Head of caudate nucleus (tissue), 42 donors: Measurements from ENCODE around the gene ATF4.

Source experiments
- DNase-seq, 42 donors: peaks; one replicate each; pipeline versions ENCODE4 v3.0.0 to v3.0.0-alpha.2; 2020 to 2021; ENCODE audit warnings: mixed read lengths in 7 of 42
- intact Hi-C: fragments of 100-400 bp; cut with DNase I; formaldehyde crosslinking; loops from one replicate; pipeline ENCODE4 v1.15.0; 2022

ATF4 gene

GRCh38 chr22:39535831-39536449 lies 15.6 kb downstream of the ATF4 start:
- intact Hi-C loops: loop anchor here (5.0 kb wide), 2 partner anchors 486 to 501 kb away; no protein-coding TSS in a partner anchor
- no peak for DNase-seq

- no peak for DNase-seq
- intact Hi-C loops: loop anchor here (5.0 kb wide), 2 partner anchors 486 to 501 kb away; no protein-coding TSS in a partner anchor
Measured at GRCh38 chr22:39536711-39537110, 16.3 kb downstream of the ATF4 start.

- intact Hi-C loops: loop anchor here (5.0 kb wide), 2 partner anchors 484 to 499 kb away; no protein-coding TSS in a partner anchor
- DNase-seq: no peak
Measured at GRCh38 chr22:39537975-39538374, 17.6 kb downstream of the ATF4 start.

GRCh38 chr22:39543095-39543494 lies 22.7 kb downstream of the ATF4 start:
- no peak for DNase-seq
- intact Hi-C loops: no loop called here

DNA sequence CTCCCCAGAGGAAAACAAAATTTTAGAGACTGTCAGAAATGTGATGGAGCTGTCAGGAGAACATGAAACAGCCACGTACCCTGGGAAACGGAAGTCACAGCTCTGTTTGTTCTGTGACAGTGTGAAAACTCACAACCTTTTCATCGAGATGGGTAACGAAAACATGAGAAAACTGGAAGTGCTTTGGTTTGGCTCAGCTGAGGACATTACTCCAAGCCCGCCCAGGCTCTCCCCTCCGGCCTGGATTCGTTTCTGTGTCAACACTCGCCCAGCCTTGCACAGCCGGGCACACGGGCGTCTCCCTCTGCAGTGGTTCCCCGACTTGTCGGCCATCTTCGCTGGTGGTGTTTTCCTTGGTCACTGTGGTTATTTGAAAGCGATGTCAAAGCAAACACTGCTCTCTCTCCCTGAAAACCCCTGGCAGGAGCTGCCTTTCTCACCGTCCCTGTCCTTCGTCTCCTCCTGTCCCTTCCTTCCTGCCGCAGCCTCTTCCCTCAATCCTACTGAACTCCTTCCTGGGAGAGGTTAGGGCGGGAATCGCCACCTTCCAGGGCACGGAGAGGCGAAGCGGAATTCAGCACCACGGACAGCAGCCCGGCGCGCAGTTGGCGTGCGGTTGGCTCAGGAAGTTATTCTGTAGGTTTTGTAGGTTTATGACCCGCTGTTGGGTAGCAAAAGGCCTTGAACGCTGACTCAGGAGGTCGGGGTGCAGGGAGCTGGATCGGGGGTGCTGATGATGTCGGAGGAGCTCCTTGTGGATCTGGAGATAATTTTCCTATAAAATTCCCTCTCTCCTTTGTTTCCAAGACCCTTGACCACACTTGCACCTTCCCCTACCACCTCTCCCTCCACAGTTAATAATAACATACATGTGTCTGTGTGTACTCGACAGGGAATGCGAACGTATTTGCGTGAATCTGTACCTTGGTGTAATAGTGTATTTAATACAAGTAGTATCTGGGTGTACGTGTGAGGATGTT lies 25.3 kb downstream of the ATF4 start:
- intact Hi-C loops: no loop called here
- DNase-seq: peak in 4 of 42 donors; percentile 37 to 50 (median 40)

DNA sequence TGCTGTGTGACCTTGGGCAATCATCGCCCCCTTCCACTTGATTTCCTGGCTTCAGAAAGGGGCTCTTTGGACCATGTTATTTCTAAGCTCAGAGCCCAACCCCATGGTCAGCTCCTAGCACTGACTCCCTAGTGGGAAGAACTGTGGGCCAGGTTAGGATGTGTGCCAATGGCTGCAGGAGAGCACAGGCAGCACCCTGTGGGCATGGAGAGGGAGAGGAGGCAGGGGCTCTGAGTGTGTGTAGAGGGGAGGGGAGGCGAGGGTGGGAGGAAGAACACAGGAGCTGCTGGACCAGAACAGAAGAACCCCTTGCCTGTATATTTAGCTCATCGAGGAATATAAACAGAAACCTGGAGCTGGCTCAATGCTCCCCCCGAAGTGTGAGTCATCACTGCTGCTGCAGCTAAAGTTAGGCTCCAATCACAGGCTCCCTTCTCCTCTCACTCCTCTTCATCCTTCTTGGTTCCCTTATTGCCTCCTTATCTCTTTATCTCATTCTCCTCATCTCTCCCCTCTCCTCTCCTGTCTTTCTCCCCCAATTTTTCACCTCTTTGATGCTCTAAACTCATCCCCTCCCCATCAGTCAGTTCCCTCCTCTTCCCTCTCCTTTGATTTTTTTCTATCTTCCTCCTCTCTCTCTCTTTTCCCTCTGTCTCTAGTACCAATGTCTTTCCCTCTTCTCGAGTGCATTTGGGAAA lies 26.7 kb downstream of the ATF4 start:
- intact Hi-C loops: no loop called here
- peak in 35 of 42 donors; percentile 21 to 92 (median 70) for DNase-seq

- intact Hi-C loops: no loop called here
- no peak for DNase-seq
Measured at GRCh38 chr22:39547587-39547947, 27.2 kb downstream of the ATF4 start.

DNA sequence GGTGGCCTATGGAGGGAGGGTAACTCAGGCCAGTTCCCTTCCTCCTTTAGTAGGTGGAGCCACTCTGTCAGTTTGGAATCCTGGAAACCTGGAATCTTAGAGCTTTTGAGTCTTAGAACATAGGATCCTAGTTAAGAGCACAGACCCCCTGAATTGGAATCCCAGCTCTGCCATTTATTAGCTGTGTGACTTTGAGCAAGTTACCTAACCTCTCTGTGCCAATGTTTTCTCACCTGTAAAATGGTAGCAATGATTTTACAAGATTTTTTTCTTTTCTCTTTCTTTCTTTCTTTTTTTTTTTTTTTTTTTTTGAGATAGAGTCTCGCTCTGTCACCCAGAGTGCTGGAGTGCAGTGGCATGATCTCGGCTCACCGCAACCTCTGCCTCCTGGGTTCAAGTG lies 33.1 kb downstream of the ATF4 start:
- intact Hi-C loops: no loop called here

DNA sequence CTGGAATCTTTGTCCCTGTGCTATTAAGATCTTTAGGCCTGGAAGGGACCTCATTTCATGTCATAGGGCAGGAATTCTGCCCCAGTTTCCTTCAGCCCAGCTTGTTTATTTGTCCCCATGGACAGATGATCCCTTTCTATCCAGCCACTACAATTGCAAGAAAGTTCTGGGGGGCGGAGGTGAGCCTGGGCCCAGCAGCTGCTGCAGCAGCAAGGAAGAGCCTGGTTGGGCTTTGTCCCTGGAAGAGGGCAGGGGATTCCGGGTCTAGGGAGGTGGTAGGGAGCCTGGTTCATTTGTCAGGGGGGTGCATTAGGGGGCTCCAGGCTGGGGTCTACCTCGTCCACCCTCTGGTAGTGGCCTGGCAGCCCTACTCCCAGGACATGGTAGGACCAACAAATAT lies 33.8 kb downstream of the ATF4 start:
- intact Hi-C loops: no loop called here
- DNase-seq: no peak

More for the DNA sequence above, 33.1 kb downstream of the ATF4 start:
- DNase-seq: no peak

DNA sequence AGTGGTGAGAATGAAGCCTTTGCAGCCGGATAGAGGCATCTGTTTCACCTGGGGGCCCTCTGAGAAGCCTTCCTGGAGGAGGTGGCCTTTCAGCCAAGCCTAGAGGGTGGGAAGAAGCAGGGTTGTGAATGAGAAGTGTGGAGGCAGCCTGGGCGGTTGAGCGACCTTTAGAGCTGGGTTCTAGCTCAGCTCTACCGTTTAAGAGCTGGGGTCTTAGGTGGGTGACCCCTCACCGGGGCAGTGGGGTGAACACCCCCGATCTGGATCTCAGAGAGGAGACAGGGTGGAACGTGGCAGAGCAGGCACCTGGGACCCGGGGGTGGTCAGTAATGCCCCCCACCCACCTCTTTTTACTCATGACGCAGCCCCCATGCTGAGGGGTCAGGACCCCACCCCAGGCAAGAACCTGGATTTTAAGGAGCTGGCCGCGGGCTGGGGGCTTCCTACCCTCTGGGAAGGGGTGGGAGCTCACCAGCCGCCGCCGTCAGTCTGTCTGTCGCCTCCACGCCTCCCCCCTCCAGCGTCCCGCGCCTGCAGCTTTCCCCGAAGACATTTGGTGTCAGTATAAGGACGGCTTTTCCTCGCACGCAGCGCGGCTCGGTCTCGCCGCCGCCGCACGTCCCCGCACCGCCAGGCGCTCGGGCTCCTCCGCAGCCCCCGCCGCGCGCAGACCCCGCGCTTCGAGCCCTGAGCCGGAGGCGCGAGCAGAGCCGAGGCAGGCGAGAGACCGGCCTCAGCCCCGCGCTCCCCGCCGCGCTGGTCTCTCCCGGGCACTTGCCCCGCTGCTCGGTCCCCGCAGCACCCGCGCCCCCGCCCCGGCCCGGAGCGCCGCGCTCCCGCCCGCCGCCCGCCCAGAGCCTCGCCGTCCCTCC lies 36.8 kb downstream of the ATF4 start:
- intact Hi-C loops: no loop called here
- DNase-seq: peak; percentile 29 to 85 (median 66)

DNA sequence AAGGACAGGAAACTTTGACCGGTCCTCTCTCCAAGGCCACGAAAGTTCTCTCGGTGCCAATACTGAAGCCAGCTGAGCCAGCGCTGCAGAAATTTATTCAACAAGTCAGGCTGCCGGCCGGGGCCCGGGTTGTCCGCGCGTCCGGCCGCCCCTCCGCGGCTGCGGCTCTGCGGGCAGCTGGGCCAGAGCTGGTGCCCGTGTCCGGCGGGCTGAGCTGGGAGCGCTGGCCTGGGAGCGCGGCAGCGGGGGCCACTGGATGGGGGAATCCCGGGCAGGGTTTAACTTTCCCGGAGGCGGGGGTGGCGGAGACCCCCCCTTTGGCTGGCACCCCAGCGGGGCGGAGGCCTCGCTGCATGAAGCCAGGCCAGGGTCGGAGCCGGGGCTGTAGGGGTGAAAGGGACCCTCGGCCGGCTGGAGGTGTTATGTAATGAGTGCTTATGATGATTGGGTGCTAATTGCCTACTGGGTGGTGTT lies 37.9 kb downstream of the ATF4 start:
- intact Hi-C loops: no loop called here
- peak in 2 of 42 donors; percentile 16 to 27 for DNase-seq

DNA sequence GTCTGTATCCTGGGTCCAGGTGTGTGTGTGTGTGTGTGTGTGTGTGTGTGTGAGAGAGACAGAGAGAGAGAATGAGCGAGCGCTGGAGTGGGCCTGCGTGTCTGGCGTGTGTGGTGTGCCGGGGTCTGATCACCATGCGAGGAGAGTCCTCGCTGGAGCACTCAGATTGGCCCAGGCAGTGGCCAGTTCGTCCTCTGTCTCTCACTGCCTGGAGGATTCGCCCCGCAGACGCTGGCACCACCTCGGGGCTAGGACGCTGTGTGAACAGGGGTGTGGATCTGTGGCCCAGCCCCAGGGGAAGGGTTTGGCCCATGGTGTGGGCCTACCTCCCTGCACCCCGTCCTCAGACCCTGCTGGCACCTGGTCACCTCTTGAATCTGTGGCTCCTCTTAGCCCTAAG lies 38.6 kb downstream of the ATF4 start:
- DNase-seq: peak in 3 of 42 donors; percentile 8 to 34 (median 24)
- intact Hi-C loops: no loop called here

GRCh38 chr22:39559456-39560105 lies 39.2 kb downstream of the ATF4 start:
- intact Hi-C loops: no loop called here
- DNase-seq: peak in 1 of 42 donors; percentile 18

GRCh38 chr22:39560127-39560526 lies 39.8 kb downstream of the ATF4 start:
- intact Hi-C loops: no loop called here
- DNase-seq: no peak

DNA sequence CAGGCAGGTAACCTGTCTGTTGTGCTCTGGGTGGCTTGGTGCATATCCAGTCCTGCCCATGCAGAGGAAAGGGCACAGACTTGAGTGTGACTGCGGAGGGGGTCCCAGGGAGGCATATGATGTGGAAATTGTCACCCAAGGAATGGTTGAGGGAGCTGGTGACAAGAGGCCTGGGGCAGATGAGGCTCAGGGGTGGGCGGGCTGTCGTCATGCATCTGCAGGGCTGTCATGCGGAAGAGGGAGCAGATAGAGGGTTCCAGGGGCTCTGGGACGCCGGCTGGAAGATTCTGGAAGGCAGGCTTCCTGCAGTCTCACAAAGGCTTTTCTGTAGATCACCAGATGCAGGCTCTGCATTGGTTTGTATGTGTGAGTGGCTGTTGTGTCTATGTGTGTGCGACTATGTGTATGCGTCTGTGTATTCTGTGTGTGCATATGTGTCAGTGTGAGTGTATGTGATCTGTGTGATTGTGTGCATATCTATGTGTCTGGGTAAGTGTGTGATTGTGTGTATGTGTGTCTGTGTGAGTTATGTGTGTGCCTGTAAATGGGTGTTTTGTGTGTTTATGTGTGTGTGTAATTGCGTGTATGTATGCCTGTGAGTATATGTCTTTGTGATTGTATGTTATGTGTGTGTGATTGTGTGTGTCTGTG lies 42.6 kb downstream of the ATF4 start:
- peak in 13 of 42 donors; percentile 13 to 61 (median 38) for DNase-seq
- intact Hi-C loops: no loop called here

DNA sequence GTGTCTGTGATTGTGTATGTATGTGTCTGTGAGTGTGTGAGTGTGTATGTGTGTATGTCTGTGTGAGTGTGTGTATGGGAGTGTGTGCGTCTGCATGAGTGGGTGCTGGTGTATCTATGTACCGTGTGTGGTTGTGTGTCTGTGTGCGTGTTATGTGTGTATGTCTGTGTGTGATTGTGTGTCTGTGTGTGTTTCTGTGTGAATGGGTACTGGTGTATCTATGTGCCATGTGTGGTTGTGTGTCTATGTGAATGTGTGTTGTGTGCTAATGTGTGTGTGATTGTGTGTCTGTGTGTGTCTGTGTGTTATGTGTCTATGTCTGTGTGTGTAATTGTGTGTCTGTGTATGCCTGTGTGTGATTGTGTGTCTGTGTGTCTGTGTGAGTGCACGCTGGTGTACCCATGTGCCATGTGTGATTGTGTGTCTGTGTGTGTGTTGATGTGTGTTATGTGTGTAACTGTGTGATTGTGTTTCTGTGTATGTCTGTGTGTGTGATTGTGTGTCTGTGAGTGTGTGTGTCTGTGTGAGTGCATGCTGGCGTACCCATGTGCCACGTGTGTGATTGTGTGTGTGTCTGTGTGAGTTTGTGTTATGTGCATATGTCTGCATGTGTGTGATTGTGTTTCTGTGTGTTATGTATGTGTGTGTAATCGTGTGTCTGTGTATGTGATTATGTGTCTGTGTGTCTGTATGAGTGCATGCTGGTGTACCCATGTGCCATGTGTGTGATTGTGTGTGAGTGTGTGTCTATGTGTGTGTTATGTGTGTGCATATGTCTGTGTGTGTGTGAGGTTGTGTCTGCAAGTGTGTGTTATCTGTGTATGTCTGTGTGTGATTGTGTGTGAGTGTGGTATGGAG lies 43.4 kb downstream of the ATF4 start:
- no peak for DNase-seq
- intact Hi-C loops: no loop called here
